Head of caudate nucleus (tissue), 42 donors: Measurements from ENCODE around the gene TAOK2.
"Not testable (repeated sequence)": the region's sequence is repeated elsewhere in the genome, so short reads cannot be mapped to it uniquely, and the experiment has no call there.

Experiments used
- DNase-seq, 42 donors: peaks; one replicate each; pipeline versions ENCODE4 v3.0.0 to v3.0.0-alpha.2; 2020 to 2021; ENCODE audit warnings: mixed read lengths in 7 of 42
- intact Hi-C: fragments of 100-400 bp; cut with DNase I; formaldehyde crosslinking; loops from one replicate; pipeline ENCODE4 v1.15.0; 2022

Gene TAOK2

GRCh38 chr16:30028438-30029076, 54.9 kb downstream of the TAOK2 start:
- intact Hi-C loops, result no loop called here
- DNase-seq, result no peak

- DNase-seq, result no peak
- intact Hi-C loops, result no loop called here
Measured at GRCh38 chr16:30030011-30030685, 56.5 kb downstream of the TAOK2 start.

- peak in 23 of 42 donors; percentile 20 to 69 (median 44) for DNase-seq
- intact Hi-C loops, result no loop called here
Measured at GRCh38 chr16:30030841-30031413, 57.3 kb downstream of the TAOK2 start, which contains the start of gene TLCD3B. TLCD3B (minus strand) TSS chr16:30031271; CDS start chr16:30030527, 744 bp downstream.

- intact Hi-C loops, result no loop called here
- DNase-seq, result no peak
Measured at GRCh38 chr16:30031477-30031918, 57.8 kb downstream of the TAOK2 start.

GRCh38 chr16:30032083-30032819, 58.6 kb downstream of the TAOK2 start:
- intact Hi-C loops, result no loop called here
- DNase-seq, result peak in 39 of 42 donors; percentile 32 to 85 (median 66)

- DNase-seq, result no peak
- intact Hi-C loops, result no loop called here
Measured at GRCh38 chr16:30033270-30033669, 59.6 kb downstream of the TAOK2 start.

- intact Hi-C loops, result no loop called here
- DNase-seq, result no peak
Measured at GRCh38 chr16:30040221-30040620, 66.6 kb downstream of the TAOK2 start.

GRCh38 chr16:30040690-30041089, 67.0 kb downstream of the TAOK2 start:
- intact Hi-C loops, DNase-seq: not testable (repeated sequence)

GRCh38 chr16:30041841-30042240, 68.2 kb downstream of the TAOK2 start:
- DNase-seq, result peak in 1 of 42 donors; percentile 53
- intact Hi-C loops, result no loop called here
